Osteoblast (primary cell): ENCODE data around the gene PTGES. TPM values are rescaled to one million over a fixed set of nuclear protein-coding genes. Genes with fewer than 3 reads are reported as not detected.

Experiments used
- DNase-seq: peaks from one replicate; pipeline ENCODE4 v3.0.0; 2011; ENCODE audit warnings: low spot score, mixed read lengths; ENCODE audit not compliant: insufficient read length; ENCODE audit errors: missing footprints
- H2AFZ ChIP-seq: 2 replicates; pipeline ENCODE4 v1.6.0; 2011; ENCODE audit warnings: mild to moderate bottlenecking, low read length
- H3K27ac ChIP-seq: 2 replicates; pipeline ENCODE4 v1.5.1; 2011; ENCODE audit warnings: mild to moderate bottlenecking, low read depth, low read length, moderate library complexity
- H3K27me3 ChIP-seq: 2 replicates; pipeline ENCODE4 v1.6.0; 2012; ENCODE audit warnings: mild to moderate bottlenecking, control low read depth, inconsistent platforms, low read length, moderate library complexity; ENCODE audit not compliant: insufficient read depth
- H3K36me3 ChIP-seq: 2 replicates; pipeline ENCODE4 v1.5.1; 2011; ENCODE audit warnings: mild to moderate bottlenecking, low read length, control low read depth, moderate library complexity; ENCODE audit not compliant: insufficient read depth
- H3K4me1 ChIP-seq: 2 replicates; pipeline ENCODE4 v1.5.1; 2011; ENCODE audit warnings: mild to moderate bottlenecking, low read length, control low read depth, moderate library complexity; ENCODE audit not compliant: insufficient read depth
- H3K4me2 ChIP-seq: 2 replicates; pipeline ENCODE4 v1.6.0; 2011; ENCODE audit warnings: mild to moderate bottlenecking, low read length; ENCODE audit not compliant: insufficient read depth
- H3K4me3 ChIP-seq: fragments of 200-600 bp; sonication (generic); 3 replicates; pipeline ENCODE4 v1.5.1; 2012; ENCODE audit warnings: mild to moderate bottlenecking, low read length, inconsistent platforms; ENCODE audit not compliant: insufficient read depth
- H3K79me2 ChIP-seq: 2 replicates; pipeline ENCODE4 v1.6.0; 2012; ENCODE audit warnings: mild to moderate bottlenecking, low read length, control low read depth, inconsistent platforms; ENCODE audit not compliant: insufficient read depth
- H3K9me3 ChIP-seq: 2 replicates; pipeline ENCODE4 v1.5.1; 2011; ENCODE audit warnings: low read depth, low read length, control low read depth
- H4K20me1 ChIP-seq: 2 replicates; pipeline ENCODE4 v1.6.0; 2012; ENCODE audit warnings: mild to moderate bottlenecking, low read length, control low read depth; ENCODE audit not compliant: insufficient read depth
- CTCF ChIP-seq: IDR thresholded peaks from 2 replicates; pipeline ENCODE4 v1.5.1; 2011; ENCODE audit warnings: mild to moderate bottlenecking, low read depth, low read length, moderate library complexity; ENCODE audit errors: extremely low read depth
- total RNA-seq: library from RNA; depleted of rRNA; stranded (reverse); fragments of >200 nt; gene quantifications from 2 replicates; pipeline ENCODE4 v1.2.3, GENCODE V29; 2012

PTGES gene
- total RNA-seq, 1 donor, result 70.9 TPM

DNA sequence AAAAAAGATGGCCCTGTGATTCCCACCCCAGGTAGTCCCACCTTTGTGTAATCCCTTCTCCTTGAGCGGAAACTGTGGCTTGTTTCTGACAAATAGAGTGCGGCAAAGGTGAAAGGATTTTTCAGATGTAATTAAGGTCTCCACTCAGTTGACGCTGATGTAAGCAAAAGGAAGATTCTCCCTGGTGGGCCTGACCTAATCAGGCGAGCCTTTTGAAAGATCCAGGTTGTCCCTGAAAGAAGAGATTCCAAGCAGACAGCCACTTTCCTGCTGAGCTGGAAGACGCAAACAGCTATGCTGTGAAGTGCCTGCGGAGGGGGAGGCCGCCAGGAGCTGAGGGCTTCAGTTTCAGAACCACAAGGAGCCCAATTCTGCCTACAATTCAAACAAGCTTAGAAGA, 24.1 kb downstream of the PTGES start:
- no peaks in the 10 kb centered on the region for H3K79me2 ChIP-seq
- no peak overlapping the region for H3K4me3 ChIP-seq
- no peaks in the 10 kb centered on the region for H3K27me3 ChIP-seq
- no peak overlapping the region for H2AFZ ChIP-seq
- no peak for TF ChIP-seq CTCF
- H3K27ac ChIP-seq, result no peak overlapping the region
- H3K4me2 ChIP-seq, result no peak overlapping the region
- DNase-seq, result no peak
- no peaks in the 10 kb centered on the region for H4K20me1 ChIP-seq
- H3K4me1 ChIP-seq, result peaks cover 22% of the 10 kb centered on the region
- no peaks in the 10 kb centered on the region for H3K36me3 ChIP-seq
- H3K9me3 ChIP-seq, result no peaks in the 10 kb centered on the region

- H3K4me2 ChIP-seq, result peak overlapping the region; percentile 75
- peak overlapping the region; percentile 46 for H3K27ac ChIP-seq
These were observed 26.3 kb downstream of the PTGES start for GRCh38 chr9:129726322-129727160.

GRCh38 chr9:129725795-129726251, 27.0 kb downstream of the PTGES start:
- peak; percentile 91 for DNase-seq
- TF ChIP-seq CTCF, result no peak

More at GRCh38 chr9:129726322-129727160, 26.3 kb downstream of the PTGES start:
- Histone ChIP-seq H3K79me2 (no peaks in the 10 kb centered on the region), H3K4me1 (peaks cover 22% of the 10 kb centered on the region), H4K20me1 (no peaks in the 10 kb centered on the region), H2AFZ (peak overlapping the region; percentile 63), H3K27me3 (no peaks in the 10 kb centered on the region), H3K9me3 (no peaks in the 10 kb centered on the region), H3K36me3 (no peaks in the 10 kb centered on the region), H3K4me3 (peak overlapping the region; percentile 48)
- peak; percentile 99 for DNase-seq
- TF ChIP-seq CTCF, result peak; percentile 95

DNA sequence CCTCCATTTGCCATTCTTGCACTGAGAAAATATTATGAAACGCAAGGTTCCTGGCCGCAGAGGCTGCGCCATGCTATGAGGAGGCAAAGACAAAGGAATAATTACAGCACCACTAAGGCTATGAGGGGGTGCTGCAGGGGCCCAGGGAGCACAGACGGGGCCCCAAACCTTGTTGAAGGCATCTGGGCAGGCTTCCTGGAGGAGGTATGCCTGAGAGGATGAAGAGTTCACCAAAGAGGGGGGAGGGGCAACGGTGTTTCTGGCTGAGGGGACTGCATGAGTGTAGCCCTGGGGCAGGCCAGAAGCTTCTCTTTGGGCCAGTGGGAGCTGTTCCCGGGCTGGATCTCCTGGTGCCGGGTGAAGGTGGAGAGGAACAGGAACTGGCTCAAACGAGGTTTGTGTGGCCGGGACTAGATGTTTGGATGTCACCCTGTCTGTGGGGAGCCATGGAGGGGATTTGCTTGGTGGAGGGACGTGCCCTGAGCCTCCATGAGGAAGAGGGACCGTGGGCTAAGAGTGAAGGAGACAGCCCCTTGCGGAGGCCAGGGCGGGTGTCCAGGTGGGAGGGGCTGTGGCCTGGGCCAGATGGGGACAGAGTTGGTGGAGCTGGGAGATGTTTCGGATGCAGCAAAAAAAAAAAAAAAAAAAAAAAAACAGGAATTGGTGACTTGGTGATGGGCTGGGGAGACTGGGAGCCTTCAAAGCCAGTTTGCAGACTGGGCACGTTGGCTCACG, 28.2 kb downstream of the PTGES start:
- Histone ChIP-seq H3K27me3 (no peaks in the 10 kb centered on the region), H3K4me1 (peaks cover 22% of the 10 kb centered on the region), H3K79me2 (no peaks in the 10 kb centered on the region), H3K4me2 (no peak overlapping the region), H3K9me3 (no peaks in the 10 kb centered on the region), H3K27ac (no peak overlapping the region), H4K20me1 (no peaks in the 10 kb centered on the region), H3K36me3 (peaks cover 6% of the 10 kb centered on the region), H2AFZ (no peak overlapping the region), H3K4me3 (no peak overlapping the region)
- TF ChIP-seq CTCF, result no peak
- peak; percentile 50 for DNase-seq

More at GRCh38 chr9:129725795-129726251, 27.0 kb downstream of the PTGES start:
- H3K4me3 ChIP-seq, result no peak overlapping the region
- H3K36me3 ChIP-seq, result peaks cover 2% of the 10 kb centered on the region
- no peaks in the 10 kb centered on the region for H3K27me3 ChIP-seq
- no peaks in the 10 kb centered on the region for H3K9me3 ChIP-seq
- H4K20me1 ChIP-seq, result no peaks in the 10 kb centered on the region
- H3K79me2 ChIP-seq, result no peaks in the 10 kb centered on the region
- peaks cover 22% of the 10 kb centered on the region for H3K4me1 ChIP-seq
- no peak overlapping the region for H2AFZ ChIP-seq
- H3K27ac ChIP-seq, result peak overlapping the region; percentile 46
- peak overlapping the region; percentile 75 for H3K4me2 ChIP-seq
